HepG2 (cell line): Measurements from ENCODE around the gene NEAT1. TPM values are rescaled to one million over a fixed set of nuclear protein-coding genes. Genes with fewer than 3 reads are reported as not detected.

Experiments
- BRD4 ChIP-seq: sonication (generic); formaldehyde crosslinking; IDR thresholded peaks from 2 replicates; pipeline ENCODE4 v1.4.0; 2020; ENCODE audit warnings: missing genetic modification reagents
- CREBL2 ChIP-seq: sonication (generic); formaldehyde crosslinking; IDR thresholded peaks from 2 replicates; pipeline ENCODE4 v1.8.1; 2023; ENCODE audit warnings: missing genetic modification reagents, mild to moderate bottlenecking, borderline replicate concordance
- ELF3 ChIP-seq: IDR thresholded peaks from 2 replicates; pipeline ENCODE4 v1.6.1; 2016; ENCODE audit warnings: missing genetic modification reagents, missing compliant biosample characterization
- ETS1 ChIP-seq: sonication (generic); formaldehyde crosslinking; IDR thresholded peaks from 2 replicates; pipeline ENCODE4 v1.4.0; 2020; ENCODE audit warnings: missing genetic modification reagents
- FUBP1 ChIP-seq: sonication (generic); formaldehyde crosslinking; IDR thresholded peaks from 2 replicates; pipeline ENCODE4 v1.5.1; 2020; ENCODE audit warnings: missing genetic modification reagents, mild to moderate bottlenecking, borderline replicate concordance
- MTA1 ChIP-seq: sonication (generic); formaldehyde crosslinking; IDR thresholded peaks from 2 replicates; pipeline ENCODE4 v1.4.0; 2020; ENCODE audit warnings: missing genetic modification reagents, mild to moderate bottlenecking, borderline replicate concordance
- MZF1 ChIP-seq: sonication (generic); formaldehyde crosslinking; IDR thresholded peaks from 2 replicates; pipeline ENCODE4 v1.8.1; 2023; ENCODE audit warnings: mild to moderate bottlenecking, missing genetic modification reagents, borderline replicate concordance
- REST ChIP-seq, 2 experiments: IDR thresholded peaks; 2 replicates each; pipeline ENCODE4 v1.6.1; 2011 to 2012; ENCODE audit warnings: low read length in 2 of 2, borderline replicate concordance in 1 of 2, low read depth in 1 of 2, mild to moderate bottlenecking in 1 of 2, moderate library complexity in 1 of 2
- RFXANK ChIP-seq: IDR thresholded peaks from 2 replicates; pipeline ENCODE4 v1.6.1; 2016
- SKIL ChIP-seq: sonication (generic); formaldehyde crosslinking; IDR thresholded peaks from 2 replicates; pipeline ENCODE4 v1.8.0; 2022; ENCODE audit warnings: missing genetic modification reagents, mild to moderate bottlenecking, moderate library complexity, borderline replicate concordance
- TBL1XR1 ChIP-seq: fragments of 150-350 bp; IDR thresholded peaks from 2 replicates; pipeline ENCODE4 v1.6.1; 2014; ENCODE audit warnings: borderline replicate concordance, low read length; ENCODE audit not compliant: partially characterized antibody
- ZBTB49 ChIP-seq: sonication (generic); formaldehyde crosslinking; IDR thresholded peaks from 2 replicates; pipeline ENCODE4 v1.4.0; 2020; ENCODE audit warnings: missing genetic modification reagents, borderline replicate concordance
- ZBTB7B ChIP-seq: sonication (generic); formaldehyde crosslinking; IDR thresholded peaks from 2 replicates; pipeline ENCODE4 v1.4.0; 2020; ENCODE audit warnings: missing genetic modification reagents
- ZFYVE20 ChIP-seq: sonication (generic); formaldehyde crosslinking; IDR thresholded peaks from 2 replicates; pipeline ENCODE4 v1.8.0; 2023; ENCODE audit warnings: low read depth, mild to moderate bottlenecking, moderate library complexity, missing genetic modification reagents, borderline replicate concordance
- ZNF772 ChIP-seq: sonication (generic); formaldehyde crosslinking; IDR thresholded peaks from 2 replicates; pipeline ENCODE4 v1.5.0; 2020; ENCODE audit warnings: mild to moderate bottlenecking, missing genetic modification reagents
- ZNF790 ChIP-seq: sonication (generic); formaldehyde crosslinking; IDR thresholded peaks from 2 replicates; pipeline ENCODE4 v1.8.0; 2022; ENCODE audit warnings: missing genetic modification reagents, mild to moderate bottlenecking, borderline replicate concordance
- polyA plus RNA-seq, 8 experiments: library from polyadenylated mRNA; depleted of rRNA in 3 of 8; stranded (reverse) in 7 of 8; unstranded in 1 of 8; fragments of >200 nt; fragmentation: Illumina TruSeq in 4 of 8; extraction: Trizol in 4 of 8; gene quantifications; 2 replicates each; pipeline versions ENCODE4 v1.2.1 to v1.2.3, GENCODE V29; 2011 to 2016; ENCODE audit warnings: low read depth in 4 of 8, missing spikeins in 1 of 8, mixed read lengths in 1 of 8; ENCODE audit not compliant: insufficient read depth in 1 of 8
- total RNA-seq, 5 experiments: library from RNA; depleted of rRNA; stranded (reverse); fragments of >200 nt; fragmentation: Illumina TruSeq; extraction: Trizol; gene quantifications; 2 replicates each; pipeline ENCODE4 v1.2.3, GENCODE V29; 2016; ENCODE audit warnings: low read depth in 1 of 5

Gene NEAT1
- total and polyA plus RNA-seq, 2 of the 13 experiments (the other 11 are each of a cell fraction or from before 2014, with no cell fraction given): 20.5 to 41.2 TPM

- TF ChIP-seq SKIL (CRISPR knock-in tag) (peak; percentile 63), TBL1XR1 (no peak), RFXANK (CRISPR knock-in tag) (no peak), ZNF790 (CRISPR knock-in tag) (no peak), BRD4 (peak; percentile 6; the same call in 1 of the 2 replicates), ELF3 (CRISPR knock-in tag) (0 out of 2 replicates have a peak, but pooled peaks have one; percentile 10), CREBL2 (CRISPR knock-in tag) (no peak), MTA1 (CRISPR knock-in tag) (peak; percentile 10; the same call in 1 of the 2 replicates), MZF1 (no peak), ETS1 (no peak), ZBTB49 (CRISPR knock-in tag) (no peak), FUBP1 (CRISPR knock-in tag) (no peak), REST (IDR thresholded peaks at IDR 0.05; ENCODE audit: borderline replicate concordance in 1 of 2, low read depth in 1 of 2, low read length in 2 of 2) (peak in 1 of 2 experiments; percentile 18; a peak in 1 of 4 replicates), ZNF772 (CRISPR knock-in tag) (no peak; the same call in 1 of the 2 replicates), ZFYVE20 (CRISPR knock-in tag) (no peak), ZBTB7B (CRISPR knock-in tag) (no peak; the same call in 1 of the 2 replicates)
These were observed 67.2 kb downstream of the NEAT1 start (continued) for GRCh38 chr11:65489706-65490320.
